Activated CD8-positive, alpha-beta memory T cell treated with anti-CD3 and anti-CD28 coated beads, Interleukin-2, amount 50 U/mL, for 1 hour (primary cell): Measurements from ENCODE around the gene PRPS1.
"Not testable (repeated sequence)": the region's sequence is repeated elsewhere in the genome, so short reads cannot be mapped to it uniquely, and the experiment has no call there.

Experiments
- DNase-seq: peaks from one replicate; pipeline ENCODE4 v3.0.0-alpha.2; 2020; ENCODE audit errors: extremely low read depth

PRPS1 gene

GRCh38 chrX:107627838-107628661 lies at the start of gene PRPS1:
PRPS1 (plus strand) TSS chrX:107628510; CDS start chrX:107628629, 119 bp downstream.
- DNase-seq, result peak; percentile 70

- no peak for DNase-seq
Observed at GRCh38 chrX:107579956-107580355, 48.4 kb upstream of the PRPS1 start.

GRCh38 chrX:107581923-107582322 lies 46.4 kb upstream of the PRPS1 start:
- DNase-seq, result no peak

GRCh38 chrX:107589243-107589642 lies 39.1 kb upstream of the PRPS1 start:
- no peak for DNase-seq

GRCh38 chrX:107596651-107597050 lies 31.7 kb upstream of the PRPS1 start:
- DNase-seq, result no peak

GRCh38 chrX:107597264-107597663 lies 31.0 kb upstream of the PRPS1 start:
- no peak for DNase-seq

- no peak for DNase-seq
Observed at GRCh38 chrX:107597791-107598190, 30.5 kb upstream of the PRPS1 start.

GRCh38 chrX:107599450-107599861 lies 28.9 kb upstream of the PRPS1 start:
- no peak for DNase-seq

GRCh38 chrX:107600366-107600765 lies 27.9 kb upstream of the PRPS1 start:
- no peak for DNase-seq

- no peak for DNase-seq
Observed at GRCh38 chrX:107601326-107601725, 27.0 kb upstream of the PRPS1 start.

- no peak for DNase-seq
Observed at GRCh38 chrX:107601759-107602158, 26.6 kb upstream of the PRPS1 start.

- DNase-seq, result no peak
Observed at GRCh38 chrX:107602694-107603239, 25.5 kb upstream of the PRPS1 start.

- no peak for DNase-seq
Observed at GRCh38 chrX:107603429-107604159, 24.7 kb upstream of the PRPS1 start.

GRCh38 chrX:107609061-107609460 lies 19.2 kb upstream of the PRPS1 start:
- not testable (repeated sequence) for DNase-seq

GRCh38 chrX:107610667-107611066 lies 17.6 kb upstream of the PRPS1 start:
- no peak for DNase-seq

GRCh38 chrX:107619885-107620322 lies 8.4 kb upstream of the PRPS1 start:
- DNase-seq, result no peak

GRCh38 chrX:107624893-107625292 lies 3.4 kb upstream of the PRPS1 start:
- no peak for DNase-seq

- no peak for DNase-seq
Observed at GRCh38 chrX:107625739-107626138, 2.6 kb upstream of the PRPS1 start.

- DNase-seq, result no peak
Observed at GRCh38 chrX:107626481-107626880, 1.8 kb upstream of the PRPS1 start.

- no peak for DNase-seq
Observed at GRCh38 chrX:107626916-107627315, 1.4 kb upstream of the PRPS1 start.

- DNase-seq, result no peak
Observed at GRCh38 chrX:107628662-107629539, 591 bp downstream of the PRPS1 start.

GRCh38 chrX:107629540-107629909 lies 1.2 kb downstream of the PRPS1 start:
- DNase-seq, result no peak
